Panc1 (cell line): ENCODE results near the gene TIA1.
"Not testable (repeated sequence)": the region's sequence is repeated elsewhere in the genome, so short reads cannot be mapped to it uniquely, and the experiment has no call there.

Experiments used
- POLR2AphosphoS5 ChIP-seq: IDR thresholded peaks from 2 replicates; pipeline ENCODE4 v1.6.1; 2012; ENCODE audit warnings: mild to moderate bottlenecking, low read depth, low read length, moderate library complexity
- REST ChIP-seq, 2 experiments: IDR thresholded peaks; 2 replicates each; pipeline ENCODE4 v1.6.1; 2011 to 2012; ENCODE audit warnings: low read depth in 2 of 2, control low read depth in 1 of 2, low read length in 1 of 2, mild to moderate bottlenecking in 1 of 2, moderate library complexity in 1 of 2; ENCODE audit not compliant: insufficient read depth in 1 of 2
- SIN3A ChIP-seq: IDR thresholded peaks from 2 replicates; pipeline ENCODE4 v1.6.1; 2012; ENCODE audit warnings: low read depth, mild to moderate bottlenecking, low read length, moderate library complexity, borderline replicate concordance; ENCODE audit not compliant: insufficient read depth
- TCF7L2 ChIP-seq: IDR thresholded peaks from 2 replicates; pipeline ENCODE4 v1.6.1; 2011; ENCODE audit warnings: mild to moderate bottlenecking, low read depth, low read length, inconsistent platforms
- TF ChIP-seq, protein P1 (sequence below): fragments of 450-650 bp; IDR thresholded peaks from 2 replicates; pipeline ENCODE4 v1.5.1; 2017; ENCODE audit warnings: mild to moderate bottlenecking

DNA sequence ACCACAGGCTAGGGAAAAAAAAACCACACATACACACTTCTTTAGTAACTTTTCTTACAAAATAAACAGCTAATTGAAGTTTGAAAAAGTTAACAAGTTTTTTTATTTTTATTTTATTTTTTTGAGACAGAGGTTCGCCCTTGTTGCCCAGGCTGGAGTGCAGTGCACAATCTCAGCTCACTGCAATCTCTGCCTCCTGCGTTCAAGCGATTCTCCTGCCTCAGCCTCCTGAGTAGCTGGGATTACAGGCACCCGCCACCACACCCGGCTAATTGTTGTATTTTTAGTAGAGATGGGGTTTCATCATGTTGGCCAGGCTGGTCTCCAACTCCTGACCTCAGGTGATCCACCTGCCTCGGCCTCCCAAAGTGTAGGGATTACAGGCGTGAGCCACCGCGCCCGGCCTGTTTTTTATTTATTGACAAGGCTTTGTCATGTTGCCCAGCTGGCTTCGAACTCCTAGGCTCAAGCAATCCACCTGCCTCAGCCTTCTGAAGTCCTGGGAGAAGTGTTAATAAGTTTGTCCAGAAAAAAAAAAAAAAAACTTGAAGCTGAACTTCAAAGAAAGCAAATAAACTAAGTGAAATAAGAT lies 78.7 kb downstream of the TIA1 start:
- TF ChIP-seq, protein P1, sequence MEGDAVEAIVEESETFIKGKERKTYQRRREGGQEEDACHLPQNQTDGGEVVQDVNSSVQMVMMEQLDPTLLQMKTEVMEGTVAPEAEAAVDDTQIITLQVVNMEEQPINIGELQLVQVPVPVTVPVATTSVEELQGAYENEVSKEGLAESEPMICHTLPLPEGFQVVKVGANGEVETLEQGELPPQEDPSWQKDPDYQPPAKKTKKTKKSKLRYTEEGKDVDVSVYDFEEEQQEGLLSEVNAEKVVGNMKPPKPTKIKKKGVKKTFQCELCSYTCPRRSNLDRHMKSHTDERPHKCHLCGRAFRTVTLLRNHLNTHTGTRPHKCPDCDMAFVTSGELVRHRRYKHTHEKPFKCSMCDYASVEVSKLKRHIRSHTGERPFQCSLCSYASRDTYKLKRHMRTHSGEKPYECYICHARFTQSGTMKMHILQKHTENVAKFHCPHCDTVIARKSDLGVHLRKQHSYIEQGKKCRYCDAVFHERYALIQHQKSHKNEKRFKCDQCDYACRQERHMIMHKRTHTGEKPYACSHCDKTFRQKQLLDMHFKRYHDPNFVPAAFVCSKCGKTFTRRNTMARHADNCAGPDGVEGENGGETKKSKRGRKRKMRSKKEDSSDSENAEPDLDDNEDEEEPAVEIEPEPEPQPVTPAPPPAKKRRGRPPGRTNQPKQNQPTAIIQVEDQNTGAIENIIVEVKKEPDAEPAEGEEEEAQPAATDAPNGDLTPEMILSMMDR = not testable (repeated sequence)
- not testable (repeated sequence) for TF ChIP-seq POLR2AphosphoS5; TCF7L2; SIN3A; REST (IDR thresholded peaks at IDR 0.05; ENCODE audit: insufficient read depth in 1 of 2, low read depth in 2 of 2, low read length in 1 of 2)
